Measurements from ENCODE around the gene C5orf52.
"Not testable (repeated sequence)": the region's sequence is repeated elsewhere in the genome, so short reads cannot be mapped to it uniquely, and the experiment has no call there.

C5orf52 gene

DNA sequence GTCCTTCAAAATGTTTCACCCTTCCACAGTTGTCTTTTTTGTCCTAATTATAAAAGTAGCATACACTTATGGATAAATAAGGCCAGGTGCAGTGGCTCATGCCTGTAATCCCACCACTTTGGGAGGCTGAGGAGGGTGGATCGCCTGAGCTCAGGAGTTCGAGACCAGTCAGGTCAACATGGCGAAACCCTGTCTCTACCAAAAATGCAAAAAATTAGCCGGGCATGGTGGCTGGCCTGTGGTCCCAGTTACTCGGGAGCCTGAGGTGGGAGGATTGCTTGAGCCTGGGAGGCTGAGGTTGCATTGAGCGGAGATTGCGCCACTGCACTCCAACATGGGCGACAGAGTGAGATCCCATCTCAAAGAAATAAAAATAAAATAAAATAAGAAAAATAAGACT, 1.6 kb downstream of the C5orf52 start:
- FAIRE-seq (no peak), DNase-seq (ENCODE audit: extremely low spot score, insufficient read length, low read depth) (no peak)

- not testable (repeated sequence) for FAIRE-seq; DNase-seq (ENCODE audit: extremely low spot score, insufficient read length, low read depth)
Measured at GRCh38 chr5:157674351-157674750, 3.0 kb downstream of the C5orf52 start.

- DNase-seq (ENCODE audit: extremely low spot score, insufficient read length, low read depth) (no peak), FAIRE-seq (no peak)
Measured at GRCh38 chr5:157677931-157678330, 6.6 kb downstream of the C5orf52 start.

GRCh38 chr5:157679801-157680200, 8.5 kb downstream of the C5orf52 start:
- DNase-seq (ENCODE audit: extremely low spot score, insufficient read length, low read depth) (no peak), FAIRE-seq (no peak)

DNA sequence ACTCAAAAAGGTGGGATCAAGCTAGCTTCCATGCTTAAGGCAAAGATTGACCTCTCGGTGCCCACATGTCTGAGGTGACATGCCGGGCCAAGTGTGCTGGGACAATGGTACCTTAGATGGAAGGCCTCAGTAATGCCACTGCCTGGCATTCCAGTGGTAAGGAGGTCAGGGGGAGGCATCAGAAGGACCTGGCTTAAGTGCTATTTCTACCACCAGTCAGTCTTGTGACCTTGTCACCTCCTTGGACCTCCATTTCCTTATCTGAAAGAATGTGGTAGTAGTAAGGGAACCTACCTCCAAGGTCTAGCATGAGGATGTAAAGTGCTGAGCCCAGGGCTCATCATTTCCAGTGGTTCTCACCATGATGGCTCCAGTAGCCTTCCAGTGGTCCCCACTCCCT, 8.9 kb downstream of the C5orf52 start:
- DNase-seq (ENCODE audit: extremely low spot score, insufficient read length, low read depth), result no peak
- no peak for FAIRE-seq

GRCh38 chr5:157681048-157681447, 9.7 kb downstream of the C5orf52 start:
- no peak for DNase-seq (ENCODE audit: extremely low spot score, insufficient read length, low read depth)
- no peak for FAIRE-seq

GRCh38 chr5:157682257-157682656, 10.9 kb downstream of the C5orf52 start:
- FAIRE-seq (no peak), DNase-seq (ENCODE audit: extremely low spot score, insufficient read length, low read depth) (no peak)

- not testable (repeated sequence) for FAIRE-seq; DNase-seq (ENCODE audit: extremely low spot score, insufficient read length, low read depth)
Measured at GRCh38 chr5:157686276-157687197, 15.2 kb downstream of the C5orf52 start.

DNA sequence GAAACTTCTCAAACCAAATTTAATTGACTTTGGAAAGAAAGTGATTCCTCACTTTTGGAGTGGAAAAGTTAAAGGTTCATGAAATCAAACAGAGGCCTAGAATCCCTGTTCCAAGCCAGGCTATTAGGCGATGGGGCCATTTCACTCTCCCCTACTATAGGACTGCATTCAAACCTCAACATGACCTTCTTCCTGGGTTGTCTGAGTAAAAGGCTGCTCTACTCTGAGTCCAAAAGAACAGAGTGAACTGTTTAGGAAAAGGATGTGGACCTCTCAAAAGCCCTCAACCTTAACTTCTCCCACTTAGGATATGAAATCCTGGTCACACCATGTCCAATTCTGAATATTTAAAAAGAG, 15.8 kb downstream of the C5orf52 start:
- DNase-seq (ENCODE audit: extremely low spot score, insufficient read length, low read depth), result no peak
- no peak for FAIRE-seq

DNA sequence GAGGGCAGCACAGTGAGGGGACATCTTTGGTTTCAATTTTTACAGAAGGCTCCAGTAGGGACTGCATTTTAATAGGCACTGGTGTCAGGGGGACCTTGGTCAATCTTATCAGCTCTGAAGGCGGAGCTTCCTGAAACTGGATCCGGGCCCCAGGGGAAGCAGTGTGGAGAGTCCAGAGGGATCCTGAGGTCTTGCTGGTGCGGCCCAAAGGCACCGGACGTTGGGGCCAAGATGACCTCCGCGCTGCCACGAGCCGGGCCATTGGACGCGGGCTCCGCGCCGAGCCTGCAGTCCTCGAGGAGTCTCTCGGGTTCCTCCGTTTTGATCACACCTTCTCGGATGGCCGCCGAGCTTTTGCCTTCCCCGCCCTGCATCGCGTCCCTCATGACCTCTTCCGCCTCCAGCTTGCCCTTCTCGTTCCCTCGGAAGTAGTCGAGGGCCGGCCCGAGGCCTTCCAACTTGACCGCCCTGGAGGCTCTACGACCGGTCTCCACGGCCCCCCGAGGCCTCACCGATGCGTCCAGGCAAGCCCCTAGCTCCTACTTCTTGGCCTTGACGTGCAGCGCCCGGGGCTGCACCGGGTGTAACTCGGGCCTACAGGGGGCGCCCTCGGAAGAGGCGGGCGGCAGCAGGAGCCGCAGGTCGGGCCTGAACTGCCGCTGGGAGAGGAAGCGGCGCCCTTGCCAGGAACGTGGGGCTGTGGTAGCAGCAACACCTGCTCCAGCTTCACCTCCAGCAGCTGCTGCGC, 18.8 kb downstream of the C5orf52 start:
- FAIRE-seq, result no peak
- DNase-seq (ENCODE audit: extremely low spot score, insufficient read length, low read depth), result no peak

GRCh38 chr5:157690690-157691433, 19.5 kb downstream of the C5orf52 start:
- no peak for DNase-seq (ENCODE audit: extremely low spot score, insufficient read length, low read depth)
- no peak for FAIRE-seq

GRCh38 chr5:157693816-157694215, 22.5 kb downstream of the C5orf52 start:
- not testable (repeated sequence) for DNase-seq (ENCODE audit: extremely low spot score, insufficient read length, low read depth); FAIRE-seq

DNA sequence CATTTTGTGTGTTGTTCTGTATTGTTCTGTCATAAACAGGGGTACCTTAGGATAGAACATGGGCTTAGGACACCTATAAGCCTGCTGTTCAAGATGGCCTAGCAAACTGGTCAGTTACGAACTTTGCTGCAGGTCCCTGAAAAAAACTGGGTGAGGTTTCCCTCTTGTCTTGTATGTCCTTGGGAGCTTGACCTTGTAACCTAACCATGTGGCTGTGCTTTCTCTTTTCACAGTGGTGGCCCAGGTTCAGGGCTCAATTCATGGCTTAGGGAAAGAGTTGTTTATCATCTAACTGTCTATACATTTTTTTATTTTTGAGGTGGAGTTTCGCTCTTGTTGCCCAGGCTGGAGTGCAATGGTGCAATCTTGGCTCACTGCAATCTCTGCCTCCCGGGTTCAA, 24.8 kb downstream of the C5orf52 start:
- DNase-seq (ENCODE audit: extremely low spot score, insufficient read length, low read depth); FAIRE-seq: not testable (repeated sequence)

GRCh38 chr5:157698674-157699073, 27.3 kb downstream of the C5orf52 start:
- not testable (repeated sequence) for FAIRE-seq; DNase-seq (ENCODE audit: extremely low spot score, insufficient read length, low read depth)

- FAIRE-seq, result no peak
- DNase-seq (ENCODE audit: extremely low spot score, insufficient read length, low read depth), result no peak
Measured at GRCh38 chr5:157703736-157704135, 32.4 kb downstream of the C5orf52 start.

DNA sequence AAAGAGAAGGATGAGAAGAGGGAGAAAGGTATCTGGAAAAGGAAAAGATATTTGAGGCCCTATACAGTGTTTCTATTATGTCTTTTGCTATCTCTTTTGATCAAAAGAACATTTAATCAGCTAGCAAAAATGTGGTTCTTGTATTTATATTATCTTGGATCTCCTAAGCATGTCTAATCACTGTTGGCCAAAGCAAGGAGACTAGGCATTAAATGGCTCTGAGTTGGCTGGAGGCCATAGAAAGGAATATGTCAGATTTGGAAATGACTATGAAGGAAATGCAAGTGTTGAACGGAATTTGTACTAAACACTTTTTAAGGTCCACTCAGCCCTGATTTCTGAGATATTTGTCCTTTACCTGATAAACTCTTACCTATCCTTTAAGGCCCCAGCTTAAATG, 37.5 kb downstream of the C5orf52 start:
- no peak for DNase-seq (ENCODE audit: extremely low spot score, insufficient read length, low read depth)

GRCh38 chr5:157709346-157709745, 38.0 kb downstream of the C5orf52 start:
- no peak for DNase-seq (ENCODE audit: extremely low spot score, insufficient read length, low read depth)
- no peak for FAIRE-seq

More for the DNA sequence above, 37.5 kb downstream of the C5orf52 start:
- no peak for FAIRE-seq

DNA sequence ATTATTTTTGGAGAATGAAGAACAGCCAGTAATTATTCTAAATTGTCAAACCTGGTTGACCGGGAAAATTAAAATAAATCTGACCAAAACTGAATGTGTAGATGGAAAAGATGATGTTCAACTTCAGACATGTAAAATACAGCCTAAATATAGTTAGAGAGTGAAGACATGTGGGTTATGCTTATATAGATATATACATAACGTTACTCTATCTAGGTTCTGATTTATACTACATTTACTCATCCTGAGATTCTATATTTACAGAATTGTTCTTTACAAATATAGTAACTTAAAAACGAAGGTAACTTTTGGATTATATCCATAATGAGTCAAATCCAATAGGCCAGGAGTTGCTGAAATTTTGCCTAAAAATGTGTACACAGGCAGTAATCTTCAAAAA, 39.1 kb downstream of the C5orf52 start:
- no peak for DNase-seq (ENCODE audit: extremely low spot score, insufficient read length, low read depth)
- peak; percentile 12 for FAIRE-seq

- peak; percentile 49 for FAIRE-seq
Measured at GRCh38 chr5:157710882-157711281, 39.5 kb downstream of the C5orf52 start.

GRCh38 chr5:157713830-157714595, 42.7 kb downstream of the C5orf52 start:
- FAIRE-seq (no peak), DNase-seq (ENCODE audit: extremely low spot score, insufficient read length, low read depth) (no peak)

More at GRCh38 chr5:157710882-157711281, 39.5 kb downstream of the C5orf52 start:
- DNase-seq (ENCODE audit: extremely low spot score, insufficient read length, low read depth), result no peak
